K562 (cell line): ENCODE data around the gene GBP6. TPM values are rescaled to one million over a fixed set of nuclear protein-coding genes. Genes with fewer than 3 reads are reported as not detected.

ENCODE experiments used
- ATAC-seq: fragments of 200-7000 bp; cut with Tn5 transposase; 3 replicates; pipeline ENCODE4 v1.9.1; 2020; ENCODE audit warnings: moderate library complexity
- BruUV-seq: library from RNA; stranded (reverse); fragments of 400-500 nt; replicated peaks from 2 replicates; lab custom pipeline; 2021; lab: Mats Ljungman, UMichigan
- CTCF ChIA-PET: fragments of 300-600 bp; formaldehyde crosslinking; extraction: SDS; loops from one replicate; lab custom pipeline; 2021; ENCODE audit warnings: low intra/inter-chr PET ratio; lab: Yijun Ruan, JAX
- POLR2A ChIA-PET: fragments of 300-600, 350-650 bp; sonication (Branson Sonifier 250); formaldehyde crosslinking; extraction: SDS; loops from one replicate; lab custom pipeline; 2021; ENCODE audit warnings: antibody characterized with exemption, inconsistent platforms; lab: Yijun Ruan, JAX
- DNase-seq, 4 experiments: peaks; one replicate each; pipeline versions ENCODE4 v3.0.0 to v3.0.0-alpha.2; 2011 to 2018; ENCODE audit warnings: low spot score in 3 of 4, mixed read lengths in 3 of 4; ENCODE audit errors: extremely low read depth in 1 of 4
- FAIRE-seq: peaks from 2 replicates; lab custom pipeline; 2011; peaks lifted over from hg19 to GRCh38; lab: Jason Lieb, UNC
- H2AFZ ChIP-seq: 2 replicates; pipeline ENCODE4 v1.6.0; 2011; ENCODE audit warnings: low read depth, low read length, control low read depth, inconsistent platforms
- H3K27ac ChIP-seq: fragments of 200-600 bp; 3 replicates; pipeline ENCODE4 v1.8.0; 2011; ENCODE audit warnings: low read depth, mild to moderate bottlenecking, control low read depth, inconsistent platforms, low read length, moderate library complexity, mixed read lengths; ENCODE audit errors: extremely low read depth
- H3K27me3 ChIP-seq, 2 experiments: fragments of 300-600 bp in 1 of 2; 2 replicates in 1 of 2; 3 replicates in 1 of 2; pipeline versions ENCODE4 v1.6.0 to v1.8.0; 2011; ENCODE audit warnings: inconsistent platforms in 2 of 2, low read length in 2 of 2, mild to moderate bottlenecking in 1 of 2, mixed read lengths in 1 of 2, moderate library complexity in 1 of 2; ENCODE audit not compliant: control insufficient read depth in 2 of 2, insufficient read depth in 2 of 2
- H3K36me3 ChIP-seq: fragments of 300-600 bp; 3 replicates; pipeline ENCODE4 v1.8.0; 2011; ENCODE audit warnings: mild to moderate bottlenecking, low read length, inconsistent platforms; ENCODE audit not compliant: control insufficient read depth, insufficient read depth
- H3K4me1 ChIP-seq, 2 experiments: fragments of 200-600 bp in 1 of 2; replicated peaks in 1 of 2; 2 replicates in 1 of 2; 3 replicates in 1 of 2; pipeline versions ENCODE4 v1.5.1 to v1.8.0; 2011; ENCODE audit warnings: inconsistent platforms in 2 of 2, low read length in 2 of 2, mild to moderate bottlenecking in 1 of 2, mixed read lengths in 1 of 2, moderate library complexity in 1 of 2; ENCODE audit not compliant: control insufficient read depth in 2 of 2, insufficient read depth in 2 of 2
- H3K4me2 ChIP-seq: 2 replicates; pipeline ENCODE4 v1.6.1; 2011; ENCODE audit warnings: low read length, control low read depth, inconsistent platforms, mixed read lengths; ENCODE audit not compliant: insufficient read depth
- H3K4me3 ChIP-seq: fragments of 200-600 bp; sonication (generic), shearing (Covaris generic); 2 replicates; pipeline ENCODE4 v1.5.1; 2016; ENCODE audit warnings: control low read depth, inconsistent platforms
- H3K79me2 ChIP-seq: fragments of 200-600 bp; 3 replicates; pipeline ENCODE4 v1.8.0; 2011; ENCODE audit warnings: low read length, inconsistent platforms; ENCODE audit not compliant: control insufficient read depth, insufficient read depth
- H3K9ac ChIP-seq, 2 experiments: 2 replicates each; pipeline versions ENCODE4 v1.6.0 to v1.6.1; 2011; ENCODE audit warnings: low read depth in 2 of 2, low read length in 2 of 2, control low read depth in 1 of 2, inconsistent platforms in 1 of 2, mild to moderate bottlenecking in 1 of 2, mixed read lengths in 1 of 2; ENCODE audit not compliant: insufficient read depth in 1 of 2
- H3K9me1 ChIP-seq: one replicate; pipeline ENCODE4 v1.6.0; 2011; ENCODE audit warnings: inconsistent platforms, mild to moderate bottlenecking, low read length, moderate library complexity; ENCODE audit not compliant: control insufficient read depth, insufficient read depth
- H3K9me3 ChIP-seq: replicated peaks from 2 replicates; pipeline ENCODE4 v1.5.1; 2011; ENCODE audit warnings: low read depth, low read length, inconsistent platforms; ENCODE audit not compliant: control insufficient read depth, insufficient read depth
- H4K20me1 ChIP-seq: replicated peaks from 2 replicates; pipeline ENCODE4 v1.6.1; 2011; ENCODE audit warnings: low read length, inconsistent platforms, mixed read lengths; ENCODE audit not compliant: control insufficient read depth, insufficient read depth
- BCLAF1 ChIP-seq, 2 experiments: fragments of 450-650 bp in 1 of 2; IDR thresholded peaks; 2 replicates each; pipeline ENCODE4 v1.6.1; 2011 to 2017; ENCODE audit warnings: low read depth in 2 of 2, antibody characterized with exemption in 1 of 2, borderline replicate concordance in 1 of 2, low read length in 1 of 2, mild to moderate bottlenecking in 1 of 2, mixed read lengths in 1 of 2; ENCODE audit not compliant: control insufficient read depth in 1 of 2
- CREB3 ChIP-seq: fragments of 450-650 bp; conservative IDR thresholded peaks from 2 replicates; pipeline ENCODE4 v1.6.1; 2016; ENCODE audit warnings: missing genetic modification characterization, low read depth, mild to moderate bottlenecking, missing compliant biosample characterization, moderate library complexity
- E2F3 ChIP-seq: fragments of 250-450 bp; sonication (Bioruptor Pico); IDR thresholded peaks from 2 replicates; pipeline ENCODE4 v1.4.0; 2020; ENCODE audit warnings: mild to moderate bottlenecking
- MAX ChIP-seq: sonication (generic); formaldehyde crosslinking; IDR thresholded peaks from 2 replicates; pipeline ENCODE4 v1.9.0; 2022; ENCODE audit warnings: mild to moderate bottlenecking, missing genetic modification reagents
- NFATC3 ChIP-seq: fragments of 450-650 bp; IDR thresholded peaks from 2 replicates; pipeline ENCODE4 v1.6.1; 2017; ENCODE audit warnings: mild to moderate bottlenecking
- SMC3 ChIP-seq: conservative IDR thresholded peaks from 2 replicates; pipeline ENCODE4 v1.6.1; 2011; ENCODE audit warnings: low read depth, low read length, improper control_type of control experiment; ENCODE audit not compliant: insufficient read depth
- SP1 ChIP-seq: sonication (generic); formaldehyde crosslinking; IDR thresholded peaks from 2 replicates; pipeline ENCODE4 v1.8.1; 2022; ENCODE audit warnings: mild to moderate bottlenecking, missing genetic modification reagents
- TFAP4 ChIP-seq: sonication (generic); formaldehyde crosslinking; IDR thresholded peaks from 2 replicates; pipeline ENCODE4 v1.8.0; 2022; ENCODE audit warnings: missing genetic modification reagents, mild to moderate bottlenecking, moderate library complexity, borderline replicate concordance
- WGBS: fragments of 100-300 bp; shearing (Covaris generic); methylation state at CpG from one replicate; pipeline ENCODE4 v1.1.6; 2016; ENCODE audit warnings: low coverage, mixed read lengths; ENCODE audit not compliant: insufficient coverage; ENCODE audit errors: missing lambda C conversion rate; 5-methylcytosine and 5-hydroxymethylcytosine counted together
- in situ Hi-C: fragments of 300-500 bp; cut with MboI; formaldehyde crosslinking; loops from 4 replicates; pipeline ENCODE4 v1.15.0; 2018; ENCODE audit warnings: inconsistent platforms, mixed read lengths
- intact Hi-C: fragments of 100-400 bp; cut with micrococcal nuclease; formaldehyde crosslinking; loops from 2 replicates; pipeline ENCODE4 v1.14.2; 2022
- polyA plus RNA-seq, 8 experiments: library from polyadenylated mRNA; depleted of rRNA in 4 of 8; stranded (reverse) in 5 of 8; unstranded in 3 of 8; fragments of >200 nt; fragmentation: Nextera tagmentation in 2 of 8; fragmentation: Illumina TruSeq in 1 of 8; extraction: Ambion mirVana in 2 of 8; extraction: Trizol in 1 of 8; gene quantifications; 2 replicates each; pipeline versions ENCODE4 v1.2.1 to v1.2.3, GENCODE V29; 2011 to 2014; ENCODE audit warnings: inconsistent platforms in 1 of 8, missing spikeins in 1 of 8
- total RNA-seq, 7 experiments: library from RNA; depleted of rRNA in 6 of 7; stranded (reverse); fragments of >200 nt in 6 of 7; fragmentation: Illumina TruSeq in 2 of 7; extraction: Trizol in 2 of 7; gene quantifications; 2 replicates each; pipeline versions ENCODE4 v1.2.1 to v1.2.3, GENCODE V29; 2011 to 2021; ENCODE audit warnings: low replicate concordance in 1 of 7

Gene GBP6
- total and polyA plus RNA-seq, 9 of the 15 experiments (the other 6 are each of a cell fraction or from before 2014, with no cell fraction given), result not detected

GRCh38 chr1:89363196-89363595 is 663 bp upstream of the GBP6 start:
- Histone ChIP-seq H3K4me3 (no peak overlapping the region), H4K20me1 (no peaks in the 10 kb centered on the region), H3K27me3 (peaks cover 0 to 4% of the 10 kb centered on the region in 2 experiments; a peak in 1 of 5 replicates), H3K79me2 (no peaks in the 10 kb centered on the region), H3K4me2 (no peak overlapping the region), H3K4me1 (no peaks in the 10 kb centered on the region), H3K36me3 (no peaks in the 10 kb centered on the region), H3K27ac (no peak overlapping the region), H2AFZ (no peak overlapping the region), H3K9ac (no peak overlapping the region), H3K9me1 (no peaks in the 10 kb centered on the region), H3K9me3 (no peaks in the 10 kb centered on the region)
- BruUV-seq, result no TSS peak
- DNase-seq (no peak), ATAC-seq (no peak), FAIRE-seq (no peak)
- TF ChIP-seq SP1 (no peak), SMC3 (no peak), E2F3 (CRISPR knock-in tag) (no peak)
- in situ Hi-C loops (no loop called here), intact Hi-C loops (no loop called here)
- ChIA-PET CTCF (no interaction called here), POLR2A (no interaction called here)
- WGBS, result 7% methylated on average over 1 of the region's 1 CpG

GRCh38 chr1:89364954-89365550 is 1.2 kb downstream of the GBP6 start:
- no peaks in the 10 kb centered on the region for H3K36me3 ChIP-seq
- in situ Hi-C loops, result no loop called here
- no peaks in the 10 kb centered on the region for H4K20me1 ChIP-seq
- ChIA-PET POLR2A (interaction anchor here (0.6 kb wide), 1 partner anchor 535 kb away, joined by 3 read pairs; no protein-coding TSS in a partner anchor), CTCF (no interaction called here)
- no peaks in the 10 kb centered on the region for H3K9me1 ChIP-seq
- H3K4me2 ChIP-seq, result no peak overlapping the region
- WGBS, result 0% methylated on average over 8 of the region's 9 CpGs
- no peaks in the 10 kb centered on the region for H3K79me2 ChIP-seq
- no peak overlapping the region for H2AFZ ChIP-seq
- no peak for ATAC-seq
- H3K9ac ChIP-seq, result no peak overlapping the region
- no TSS peak for BruUV-seq
- no peak overlapping the region for H3K27ac ChIP-seq
- DNase-seq, result no peak
- no peaks in the 10 kb centered on the region for H3K4me1 ChIP-seq
- H3K4me3 ChIP-seq, result no peak overlapping the region
- H3K9me3 ChIP-seq, result no peaks in the 10 kb centered on the region
- intact Hi-C loops, result no loop called here
- FAIRE-seq, result no peak
- peaks cover 0 to 4% of the 10 kb centered on the region in 2 experiments; a peak in 1 of 5 replicates for H3K27me3 ChIP-seq
- TF ChIP-seq CREB3 (tag) (no peak), TFAP4 (no peak), NFATC3 (no peak), BCLAF1 (IDR thresholded peaks at IDR 0.05; ENCODE audit: borderline replicate concordance in 1 of 2, control insufficient read depth in 1 of 2, low read depth in 2 of 2, low read length in 1 of 2) (no peak), MAX (CRISPR knock-in tag) (no peak)
